Keratinocyte (primary cell): ENCODE data around the gene CRTC3. TPM values are rescaled to one million over a fixed set of nuclear protein-coding genes. Genes with fewer than 3 reads are reported as not detected.

ENCODE experiments used
- DNase-seq: peaks from one replicate; pipeline ENCODE4 v3.0.0-alpha.2; 2011; ENCODE audit warnings: low read depth, missing footprints, low spot score
- FAIRE-seq: peaks from 2 replicates; lab custom pipeline; 2011; peaks lifted over from hg19 to GRCh38; lab: Jason Lieb, UNC
- H2AFZ ChIP-seq: 2 replicates; pipeline ENCODE4 v1.6.0; 2012; ENCODE audit warnings: low read length, control low read depth, inconsistent platforms; ENCODE audit not compliant: control insufficient read depth
- H3K27ac ChIP-seq: 2 replicates; pipeline ENCODE4 v1.5.1; 2011; ENCODE audit warnings: low read length; ENCODE audit not compliant: control insufficient read depth, insufficient read depth
- H3K27me3 ChIP-seq: 3 replicates; pipeline ENCODE4 v1.6.0; 2011; ENCODE audit warnings: low read length; ENCODE audit not compliant: control insufficient read depth, insufficient read depth; ENCODE audit errors: extremely low read depth
- H3K36me3 ChIP-seq, 2 experiments: 2 replicates in 1 of 2; 3 replicates in 1 of 2; pipeline ENCODE4 v1.5.1; 2011; ENCODE audit warnings: low read length in 2 of 2, mild to moderate bottlenecking in 1 of 2; ENCODE audit not compliant: control insufficient read depth in 2 of 2, insufficient read depth in 2 of 2; ENCODE audit errors: extremely low read depth in 1 of 2
- H3K4me1 ChIP-seq: 3 replicates; pipeline ENCODE4 v1.5.1; 2011; ENCODE audit warnings: low read length; ENCODE audit not compliant: control insufficient read depth, insufficient read depth; ENCODE audit errors: extremely low read depth
- H3K4me2 ChIP-seq: 3 replicates; pipeline ENCODE4 v1.6.0; 2011; ENCODE audit warnings: low read depth, low read length; ENCODE audit not compliant: control insufficient read depth, insufficient read depth; ENCODE audit errors: extremely low read depth
- H3K4me3 ChIP-seq, 3 experiments: fragments of 200-600 bp in 1 of 3; sonication (generic) in 1 of 3; 2 replicates in 2 of 3; 3 replicates in 1 of 3; pipeline ENCODE4 v1.5.1; 2011 to 2016; ENCODE audit warnings: low read length in 3 of 3, mild to moderate bottlenecking in 3 of 3, control low read depth in 2 of 3, inconsistent platforms in 1 of 3, low read depth in 1 of 3, mixed read lengths in 1 of 3, mixed run types in 1 of 3, moderate library complexity in 1 of 3; ENCODE audit not compliant: control insufficient read depth in 2 of 3, insufficient read depth in 2 of 3; ENCODE audit errors: extremely low read depth in 1 of 3
- H3K79me2 ChIP-seq: 2 replicates; pipeline ENCODE4 v1.6.0; 2012; ENCODE audit warnings: low read length; ENCODE audit not compliant: control insufficient read depth, insufficient read depth
- H3K9ac ChIP-seq: 3 replicates; pipeline ENCODE4 v1.6.0; 2011; ENCODE audit warnings: low read length; ENCODE audit not compliant: control insufficient read depth, insufficient read depth; ENCODE audit errors: extremely low read depth
- H3K9me1 ChIP-seq: 3 replicates; pipeline ENCODE4 v1.6.0; 2011; ENCODE audit warnings: low read length; ENCODE audit not compliant: control insufficient read depth, insufficient read depth; ENCODE audit errors: extremely low read depth
- H3K9me3 ChIP-seq: 2 replicates; pipeline ENCODE4 v1.5.1; 2012; ENCODE audit warnings: low read depth, low read length; ENCODE audit not compliant: control insufficient read depth
- H4K20me1 ChIP-seq: 3 replicates; pipeline ENCODE4 v1.6.0; 2011; ENCODE audit warnings: low read length; ENCODE audit not compliant: control insufficient read depth, insufficient read depth; ENCODE audit errors: extremely low read depth
- CTCF ChIP-seq, 3 experiments: IDR thresholded peaks in 1 of 3; conservative IDR thresholded peaks in 1 of 3; optimal IDR thresholded peaks in 1 of 3; 2 replicates in 2 of 3; 3 replicates in 1 of 3; pipeline versions ENCODE3 to v1.5.1; 2011; ENCODE audit warnings: low read length in 3 of 3, mild to moderate bottlenecking in 3 of 3, moderate library complexity in 2 of 3, control low read depth in 1 of 3, inconsistent platforms in 1 of 3; ENCODE audit not compliant: insufficient read depth in 2 of 3; ENCODE audit errors: extremely low read depth in 1 of 3
- EZH2 ChIP-seq: IDR thresholded peaks from one replicate; pipeline ENCODE4 v1.6.1; 2012; ENCODE audit warnings: inconsistent platforms, mild to moderate bottlenecking, low read length, moderate library complexity
- dilution Hi-C: fragments of 300-500 bp; cut with MboI; formaldehyde crosslinking; loops from one replicate; pipeline ENCODE4 v1.7.0; 2020; ENCODE audit warnings: low sequenced_read_pairs; ENCODE audit not compliant: extremely low pct_ligation_motif_present
- polyA plus RNA-seq, 5 experiments: library from polyadenylated mRNA; depleted of rRNA in 3 of 5; stranded (reverse) in 3 of 5; stranded (forward) in 1 of 5; unstranded in 1 of 5; fragments of >200 nt; gene quantifications; 1 replicate in 1 of 5; 2 replicates in 3 of 5; 3 replicates in 1 of 5; pipeline versions ENCODE4 v1.2.1 to v1.2.3, GENCODE V29; 2011 to 2012; ENCODE audit warnings: missing spikeins in 2 of 5, low read depth in 1 of 5, low replicate concordance in 1 of 5

The CRTC3 gene
- polyA plus RNA-seq, 1 donor (not counting 4 experiments of a cell fraction or from before 2014, with no cell fraction given) = 11.9 TPM

DNA sequence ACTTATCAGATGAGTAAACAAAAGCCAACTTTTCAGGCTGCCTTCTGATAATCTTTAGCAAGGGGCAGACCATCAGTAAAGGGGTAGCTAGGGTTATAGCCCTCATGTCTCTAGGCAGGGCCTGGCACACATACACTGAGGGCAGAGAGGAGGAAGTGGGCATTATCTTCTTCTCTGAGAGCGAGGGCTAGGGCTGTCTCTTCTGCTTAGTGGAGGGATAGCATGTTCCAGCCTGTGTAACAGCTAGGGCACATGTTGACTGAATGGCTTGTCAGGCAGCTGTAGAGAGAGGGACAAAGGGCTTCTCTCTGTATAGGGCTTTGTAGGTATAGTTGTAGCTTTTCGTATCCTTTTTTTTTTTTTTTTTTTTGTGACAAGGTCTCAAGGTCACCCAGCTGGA is 17.8 kb downstream of the CRTC3 start:
- Histone ChIP-seq H4K20me1 (no peaks in the 10 kb centered on the region), H3K4me2 (no peak overlapping the region), H3K79me2 (no peaks in the 10 kb centered on the region), H2AFZ (no peak overlapping the region), H3K9me3 (no peaks in the 10 kb centered on the region), H3K27me3 (no peaks in the 10 kb centered on the region), H3K36me3 (peaks cover 0 to 3% of the 10 kb centered on the region in 2 experiments), H3K9me1 (no peaks in the 10 kb centered on the region), H3K4me1 (peaks cover 5% of the 10 kb centered on the region), H3K27ac (no peak overlapping the region), H3K9ac (no peak overlapping the region), H3K4me3 (no peak overlapping the region)
- dilution Hi-C loops = no loop called here
- DNase-seq (no peak), FAIRE-seq (no peak)
- no peak for TF ChIP-seq EZH2
- TF ChIP-seq CTCF (optimal IDR thresholded peaks at IDR 0.05 in 1 of 3, IDR thresholded peaks at IDR 0.05 in 1 of 3, conservative IDR thresholded peaks at IDR 0.05 in 1 of 3; ENCODE audit: extremely low read depth in 1 of 3, insufficient read depth in 2 of 3, low read length in 3 of 3) = no peak

DNA sequence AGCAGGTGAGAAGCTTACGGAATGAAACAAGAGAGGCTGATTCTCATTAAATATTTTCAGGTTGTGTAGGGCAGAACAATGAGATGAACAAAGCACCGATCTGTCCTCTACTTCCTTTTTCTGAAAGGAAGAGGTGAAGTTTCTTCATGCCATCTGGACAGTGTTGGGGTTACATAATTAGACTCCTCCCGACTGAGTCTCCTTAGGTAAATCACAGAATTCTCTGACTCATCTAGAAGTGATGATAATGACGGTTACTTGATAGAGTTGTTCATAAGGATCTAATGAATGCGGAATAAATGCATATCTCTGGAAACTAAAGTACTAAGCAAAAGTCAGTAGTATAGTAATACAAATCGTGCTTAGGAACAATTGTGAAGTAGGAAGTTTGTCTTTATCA is 21.2 kb downstream of the CRTC3 start:
- no peak overlapping the region for H3K9ac ChIP-seq
- peaks cover 5% of the 10 kb centered on the region for H3K4me1 ChIP-seq
- FAIRE-seq = peak; percentile 5
- dilution Hi-C loops = no loop called here
- no peak overlapping the region for H3K4me3 ChIP-seq
- TF ChIP-seq EZH2 (no peak), CTCF (optimal IDR thresholded peaks at IDR 0.05 in 1 of 3, IDR thresholded peaks at IDR 0.05 in 1 of 3, conservative IDR thresholded peaks at IDR 0.05 in 1 of 3; ENCODE audit: extremely low read depth in 1 of 3, insufficient read depth in 2 of 3, low read length in 3 of 3) (no peak)
- no peak for DNase-seq
- H3K9me3 ChIP-seq = no peaks in the 10 kb centered on the region
- H3K27ac ChIP-seq = no peak overlapping the region
- no peak overlapping the region for H3K4me2 ChIP-seq
- H3K79me2 ChIP-seq = peaks cover 2% of the 10 kb centered on the region
- no peaks in the 10 kb centered on the region for H3K27me3 ChIP-seq
- no peaks in the 10 kb centered on the region for H4K20me1 ChIP-seq
- no peak overlapping the region for H2AFZ ChIP-seq
- H3K36me3 ChIP-seq = peaks cover 0 to 1% of the 10 kb centered on the region in 2 experiments
- no peaks in the 10 kb centered on the region for H3K9me1 ChIP-seq
